Fibroblast of lung (primary cell): ENCODE measurements around the gene SLC44A4.

Experiments used
- EZH2 ChIP-seq: IDR thresholded peaks from 2 replicates; pipeline ENCODE4 v1.5.1; 2012; ENCODE audit warnings: low read length, control low read depth, mild to moderate bottlenecking; ENCODE audit errors: missing control alignments
- TF ChIP-seq, protein P1 (sequence below), 2 donors: IDR thresholded peaks in 1 of 2; conservative IDR thresholded peaks in 1 of 2; 1 replicate in 1 of 2; 2 replicates in 1 of 2; pipeline ENCODE4 v1.5.1; 2011 to 2012; ENCODE audit warnings: low read length in 2 of 2, control low read depth in 1 of 2, inconsistent platforms in 1 of 2, low read depth in 1 of 2, mild to moderate bottlenecking in 1 of 2

DNA sequence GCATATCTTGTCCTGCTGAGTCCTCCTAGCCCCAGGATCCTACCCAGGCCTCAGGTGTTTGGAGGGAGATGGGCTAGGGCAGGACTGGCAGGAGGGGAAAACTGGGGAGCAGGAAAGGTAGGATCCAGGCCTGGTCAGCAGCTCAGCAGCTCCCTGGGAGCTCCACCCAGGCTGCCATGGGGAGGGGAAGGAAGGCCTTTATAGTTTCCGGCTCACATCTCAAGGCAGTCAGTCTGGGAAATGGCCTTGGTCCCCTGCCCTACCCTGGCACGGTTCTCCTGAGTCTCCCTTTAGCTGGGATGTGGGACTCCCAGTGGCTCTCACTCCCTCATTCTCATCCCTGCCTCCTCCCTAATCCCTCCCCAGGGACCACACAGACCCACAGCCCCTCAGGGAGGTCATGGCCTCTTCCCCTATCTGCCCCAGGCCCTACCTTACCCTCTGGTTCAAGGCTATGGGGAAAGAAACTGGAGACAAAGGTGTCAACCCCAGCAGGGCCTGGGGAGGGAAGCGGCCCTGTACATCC is 1.6 kb downstream of the SLC44A4 start:
- TF ChIP-seq, protein P1, sequence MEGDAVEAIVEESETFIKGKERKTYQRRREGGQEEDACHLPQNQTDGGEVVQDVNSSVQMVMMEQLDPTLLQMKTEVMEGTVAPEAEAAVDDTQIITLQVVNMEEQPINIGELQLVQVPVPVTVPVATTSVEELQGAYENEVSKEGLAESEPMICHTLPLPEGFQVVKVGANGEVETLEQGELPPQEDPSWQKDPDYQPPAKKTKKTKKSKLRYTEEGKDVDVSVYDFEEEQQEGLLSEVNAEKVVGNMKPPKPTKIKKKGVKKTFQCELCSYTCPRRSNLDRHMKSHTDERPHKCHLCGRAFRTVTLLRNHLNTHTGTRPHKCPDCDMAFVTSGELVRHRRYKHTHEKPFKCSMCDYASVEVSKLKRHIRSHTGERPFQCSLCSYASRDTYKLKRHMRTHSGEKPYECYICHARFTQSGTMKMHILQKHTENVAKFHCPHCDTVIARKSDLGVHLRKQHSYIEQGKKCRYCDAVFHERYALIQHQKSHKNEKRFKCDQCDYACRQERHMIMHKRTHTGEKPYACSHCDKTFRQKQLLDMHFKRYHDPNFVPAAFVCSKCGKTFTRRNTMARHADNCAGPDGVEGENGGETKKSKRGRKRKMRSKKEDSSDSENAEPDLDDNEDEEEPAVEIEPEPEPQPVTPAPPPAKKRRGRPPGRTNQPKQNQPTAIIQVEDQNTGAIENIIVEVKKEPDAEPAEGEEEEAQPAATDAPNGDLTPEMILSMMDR (conservative IDR thresholded peaks at IDR 0.05 in 1 of 2, IDR thresholded peaks at IDR 0.05 in 1 of 2; ENCODE audit: low read depth in 1 of 2, low read length in 2 of 2): no peak
- TF ChIP-seq EZH2: no peak
